DMS53 treated with DMSO at 0.1 percent for 48 hours (cell line): ENCODE data around the gene CLEC4D.
"Not testable (repeated sequence)": the region's sequence is repeated elsewhere in the genome, so short reads cannot be mapped to it uniquely, and the experiment has no call there.

Experiments used
- DNase-seq: peaks from one replicate; lab custom pipeline; 2025; ENCODE audit not compliant: unreplicated experiment; lab: John Stamatoyannopoulos, UW

The CLEC4D gene

DNA sequence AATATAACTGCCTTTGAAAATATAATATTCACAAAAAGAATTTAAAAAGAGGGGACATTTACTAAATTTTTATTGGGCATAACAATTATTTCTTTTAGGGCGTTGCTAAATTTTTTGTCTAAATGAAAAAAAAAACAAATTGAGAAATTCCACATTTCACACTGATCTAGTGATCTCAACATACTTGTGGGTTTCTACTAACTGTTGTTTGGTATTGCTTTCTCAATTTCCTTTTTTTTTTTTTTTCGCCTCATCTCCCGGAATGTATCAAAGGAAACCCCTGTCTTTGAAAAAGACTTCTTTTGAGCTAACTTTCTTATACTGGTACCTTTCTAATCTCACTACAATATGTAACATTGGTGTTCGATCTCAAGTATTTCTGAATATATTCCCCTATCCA lies at the start of gene CLEC4D:
Gene CLEC4D (plus strand): TSS at position 248 of the 400 bp plus-strand sequence. CDS start 230 bp downstream, outside the sequence.
- no peak for DNase-seq

- DNase-seq = no peak
These were observed 47.9 kb upstream of the CLEC4D start for GRCh38 chr12:8465301-8465996.

DNA sequence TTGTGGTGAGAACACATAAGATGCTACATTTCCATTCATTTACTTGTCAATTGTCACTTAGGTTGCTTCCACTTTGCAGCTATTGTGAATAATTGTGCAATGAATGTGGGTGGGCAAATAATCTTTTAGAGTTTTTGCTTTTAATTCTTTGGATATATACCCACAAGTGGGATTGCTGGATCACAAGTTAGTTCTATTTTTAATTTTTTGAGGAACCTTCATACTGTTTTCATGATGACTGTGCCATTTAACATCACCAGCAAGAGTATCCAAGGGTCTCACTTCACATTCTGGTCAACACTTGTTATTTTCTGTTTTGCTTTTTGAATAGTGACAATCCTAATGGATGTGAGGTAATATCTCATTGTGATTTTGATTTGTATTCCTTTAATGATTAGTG lies 47.1 kb upstream of the CLEC4D start:
- no peak for DNase-seq

DNA sequence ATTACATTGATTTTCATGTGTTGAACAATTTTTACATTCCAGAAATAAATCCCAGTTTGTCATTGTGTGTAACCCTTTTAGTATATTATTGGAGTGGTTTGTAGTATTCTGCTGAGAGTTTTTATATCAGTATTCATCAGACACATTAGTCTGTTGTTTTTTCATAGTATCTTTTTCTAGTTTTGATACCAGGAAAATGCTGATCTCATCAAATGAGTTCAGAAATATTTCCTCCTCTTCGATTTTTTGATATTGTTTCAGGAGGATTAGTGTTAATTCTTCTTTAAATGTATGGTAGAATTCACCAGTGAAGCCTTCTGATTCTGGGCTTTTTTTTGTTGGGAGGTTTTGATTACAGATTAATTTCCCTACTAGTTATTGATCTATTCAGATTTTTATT lies 42.2 kb upstream of the CLEC4D start:
- DNase-seq = no peak

GRCh38 chr12:8475508-8476203 lies 37.6 kb upstream of the CLEC4D start:
- DNase-seq = no peak

GRCh38 chr12:8482571-8483061 lies 30.7 kb upstream of the CLEC4D start:
- peak; percentile 9 for DNase-seq

DNA sequence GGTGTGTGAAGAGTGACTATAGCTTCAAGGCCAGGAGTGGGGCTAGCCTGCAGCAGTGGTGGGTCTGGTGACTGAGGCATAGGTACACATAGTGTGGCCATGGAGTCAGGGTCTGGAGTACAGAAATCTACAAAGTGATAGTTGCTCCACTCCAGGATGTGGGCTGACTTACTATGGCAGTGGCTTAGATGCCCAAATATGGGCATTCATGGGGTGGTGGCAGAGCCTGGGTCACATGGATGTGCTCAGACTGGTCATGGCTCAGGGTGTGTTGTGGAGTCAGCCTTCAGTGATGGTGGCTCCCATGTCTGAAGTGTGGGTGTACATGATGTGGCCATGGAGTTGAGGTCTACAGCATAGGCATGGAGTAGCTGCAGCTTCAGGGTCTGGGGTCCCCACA lies 30.2 kb upstream of the CLEC4D start:
- no peak for DNase-seq

GRCh38 chr12:8491646-8492530 lies 21.4 kb upstream of the CLEC4D start:
- DNase-seq = no peak

- DNase-seq = no peak
These were observed 20.2 kb upstream of the CLEC4D start for GRCh38 chr12:8493084-8493483.

- not testable (repeated sequence) for DNase-seq
These were observed 17.6 kb upstream of the CLEC4D start for GRCh38 chr12:8495671-8496070.

- not testable (repeated sequence) for DNase-seq
These were observed 17.2 kb upstream of the CLEC4D start for GRCh38 chr12:8496074-8496473.

DNA sequence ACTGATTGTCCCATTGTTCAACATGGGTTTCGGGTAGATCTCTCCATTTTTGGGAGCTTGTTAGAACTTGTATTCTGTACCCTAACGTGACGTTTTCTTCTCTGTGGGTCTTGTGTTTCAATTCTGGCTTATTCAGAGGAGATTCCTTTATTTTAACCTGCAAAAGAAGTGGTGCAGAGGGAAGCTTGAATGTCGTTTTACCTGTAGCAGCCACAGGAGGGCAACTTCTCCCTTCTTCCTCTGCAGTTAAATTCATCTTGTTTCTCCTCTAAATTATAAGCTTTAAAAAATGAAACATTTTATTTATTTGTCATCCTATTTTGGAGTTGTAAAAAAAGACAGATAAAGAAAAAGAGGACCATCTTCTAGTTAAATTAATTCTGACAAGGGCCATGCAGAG lies 13.7 kb upstream of the CLEC4D start:
- DNase-seq = no peak

DNA sequence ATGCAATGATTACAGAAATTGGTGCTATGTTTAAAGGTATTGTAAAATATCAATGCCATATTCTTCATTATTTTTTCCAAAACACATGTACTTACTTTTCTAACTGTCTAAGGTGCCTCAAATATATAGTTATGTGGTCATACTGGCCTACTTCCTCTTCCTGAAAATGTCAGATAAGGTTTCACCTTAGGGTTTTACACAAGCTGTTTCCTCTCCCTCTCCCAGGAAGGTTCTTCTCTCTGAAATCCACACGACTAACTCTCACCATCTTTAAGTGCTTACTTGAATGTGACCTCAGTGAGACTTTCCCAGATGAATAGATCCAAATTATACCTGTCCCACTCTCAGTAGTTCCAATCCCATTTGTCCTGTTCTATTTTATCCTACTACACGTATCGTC lies 11.6 kb upstream of the CLEC4D start:
- no peak for DNase-seq

DNA sequence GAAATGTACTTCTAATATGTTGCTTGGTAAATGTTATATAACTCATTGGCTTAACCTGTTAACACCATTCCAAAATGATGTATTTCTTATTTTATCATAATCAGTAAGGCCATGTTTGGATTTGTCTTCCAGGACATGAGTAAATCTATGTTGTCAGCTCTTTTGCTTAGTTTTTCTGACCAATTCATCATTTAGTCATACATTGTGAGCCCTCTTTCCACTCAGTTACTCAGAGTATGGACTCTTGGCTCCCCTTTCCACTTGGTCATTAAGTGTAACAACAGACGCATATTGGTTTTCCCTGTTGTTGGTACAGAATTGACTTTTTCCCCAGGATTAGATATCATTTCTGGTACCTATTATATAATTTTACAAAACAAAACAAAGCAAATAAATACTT lies 9.0 kb upstream of the CLEC4D start:
- no peak for DNase-seq

DNA sequence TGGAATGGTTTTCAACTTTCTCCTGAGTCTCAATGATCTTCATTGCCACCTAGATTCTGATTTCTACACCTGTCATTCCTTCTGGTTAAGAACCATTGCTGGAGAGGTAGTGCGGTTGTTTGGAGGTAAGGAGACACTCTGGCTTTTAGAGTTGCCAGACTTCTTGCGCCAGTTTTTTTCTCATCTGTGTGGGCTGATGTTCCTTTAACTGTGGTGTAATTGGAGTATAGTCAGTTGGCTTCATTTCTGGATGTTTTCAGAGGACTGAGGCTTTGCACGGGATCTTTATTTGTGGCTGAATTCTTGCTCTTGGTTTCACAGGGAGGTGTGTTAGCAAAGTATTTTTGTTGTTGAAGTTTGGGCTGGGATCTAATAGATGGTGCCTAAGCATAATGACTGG lies 5.7 kb upstream of the CLEC4D start:
- no peak for DNase-seq

DNA sequence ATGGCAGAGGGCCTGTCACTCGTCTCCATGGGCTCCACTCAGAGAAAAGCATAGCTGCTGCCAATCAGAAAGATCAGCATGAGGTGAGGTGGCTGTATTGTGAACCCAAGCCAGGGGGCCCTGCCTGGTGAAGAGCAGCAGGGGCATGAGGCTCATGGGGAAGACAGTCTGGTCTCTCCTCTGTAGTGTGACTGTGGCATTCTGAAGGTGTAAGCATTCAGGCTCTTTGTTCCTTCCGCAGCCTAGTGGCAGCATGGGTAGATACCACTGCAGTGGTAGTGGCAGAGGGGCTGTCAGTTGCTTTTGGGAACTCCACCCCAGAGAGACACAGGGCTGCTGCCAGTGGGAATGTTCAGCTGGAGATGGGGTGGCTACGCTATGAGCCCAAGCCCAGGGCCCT lies 5.1 kb upstream of the CLEC4D start:
- no peak for DNase-seq

DNA sequence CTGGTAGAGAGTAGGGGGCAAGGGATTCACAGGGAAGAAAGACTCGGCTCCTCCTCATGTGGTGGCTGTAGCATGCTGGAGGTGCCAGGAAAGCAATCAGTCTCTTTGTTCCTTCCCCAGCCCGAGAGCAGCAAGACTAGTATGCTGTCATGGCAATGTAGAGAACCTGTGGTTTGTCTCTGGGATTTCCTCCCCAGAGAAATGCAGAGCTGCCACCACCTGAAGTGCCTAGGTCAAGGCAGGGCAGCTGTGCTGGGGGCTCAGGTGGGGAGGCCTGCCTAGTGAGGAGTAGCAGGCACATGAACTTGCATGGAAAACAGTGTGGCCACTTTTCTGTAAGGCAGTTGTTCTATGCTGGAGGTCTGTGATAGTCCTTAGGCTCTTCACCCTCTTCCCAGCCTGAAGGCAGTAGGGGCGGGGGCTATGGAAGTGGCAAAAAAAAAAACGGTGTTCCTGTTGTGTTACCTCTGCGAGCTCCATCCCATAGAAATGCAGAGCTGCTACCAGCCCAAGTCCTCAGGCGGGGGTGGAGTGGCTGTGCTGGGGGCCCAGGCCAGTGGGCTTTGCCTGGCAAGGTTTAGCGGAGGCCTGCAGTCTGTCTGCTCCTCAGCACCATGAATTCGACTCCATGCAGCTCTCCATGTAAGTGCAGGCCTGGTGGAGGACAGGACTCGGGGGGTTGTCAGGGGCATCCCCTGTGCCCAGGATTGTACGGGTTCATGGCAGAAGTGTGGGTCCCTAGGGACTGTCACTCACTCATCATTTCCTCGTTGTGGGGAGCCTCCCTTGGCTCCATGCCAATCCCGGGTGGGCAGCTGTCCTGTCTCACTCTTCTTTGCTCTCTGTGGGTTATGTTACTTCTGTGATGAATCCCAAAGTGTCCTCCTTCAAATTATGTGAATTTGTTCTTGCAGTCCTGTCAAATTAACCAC lies 4.1 kb upstream of the CLEC4D start:
- DNase-seq = no peak

DNA sequence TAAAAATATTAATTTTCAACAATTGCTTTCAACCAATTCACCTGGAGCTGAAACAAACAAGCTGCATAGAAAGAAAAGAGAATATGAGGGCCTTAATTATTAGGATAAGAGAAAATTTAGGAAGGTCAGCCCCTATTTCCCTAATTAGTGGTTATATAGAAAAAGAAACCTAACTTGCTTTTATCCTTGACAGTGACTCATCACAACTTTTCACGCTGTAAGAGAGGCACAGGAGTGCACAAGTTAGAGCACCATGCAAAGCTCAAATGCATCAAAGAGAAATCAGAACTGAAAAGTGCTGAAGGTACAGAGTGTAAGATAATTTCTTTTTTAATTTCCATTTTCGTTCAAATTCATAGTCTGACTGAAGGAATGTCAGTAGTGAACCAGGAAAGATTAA lies 4.7 kb downstream of the CLEC4D start:
- no peak for DNase-seq

GRCh38 chr12:8519171-8519570 lies 5.9 kb downstream of the CLEC4D start:
- DNase-seq = no peak
